ENCODE measurements around the gene SLC7A5.

GRCh38 chr16:87801679-87802259, 67.5 kb downstream of the SLC7A5 start:
- TF ChIP-seq CTCF (IDR thresholded peaks at IDR 0.05) (no peak), POLR2A (IDR thresholded peaks at IDR 0.05) (no peak), EP300 (IDR thresholded peaks at IDR 0.05; ENCODE audit: low read depth) (no peak)

All from transverse colon (tissue), 3 donors.